ENCODE data around the gene TRMT2A.

Gene TRMT2A

DNA sequence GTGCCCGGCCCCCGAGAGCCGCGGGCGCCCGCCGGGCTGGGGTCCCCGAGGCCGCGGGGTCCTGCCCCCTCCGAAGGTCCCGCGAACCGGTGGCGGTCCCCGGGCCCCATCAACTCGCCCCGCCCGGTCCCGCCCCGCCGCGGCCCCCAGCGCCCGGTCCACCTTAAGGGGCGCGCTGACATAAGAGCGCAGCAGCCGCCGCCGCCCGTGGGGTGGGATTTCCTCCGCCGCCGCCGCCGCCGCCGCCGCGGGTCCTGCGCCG, 14.5 kb upstream of the TRMT2A start, which contains the start of gene ZDHHC8:
Gene ZDHHC8 (plus strand): TSS at position 208 of the 262 bp plus-strand sequence. CDS start 144 bp downstream, outside the sequence.
- H3K27ac ChIP-seq (replicated peaks; ENCODE audit: low read length) = peak within 1 kb of the TSS; percentile 82
- H3K4ac ChIP-seq (ENCODE audit: low read length) = peak within 1 kb of the TSS; percentile 40
- peak within 1 kb of the TSS; percentile 85 for H2BK15ac ChIP-seq (ENCODE audit: low read length)
- H3K9ac ChIP-seq (ENCODE audit: low read depth, low read length, poor library complexity) = peak within 1 kb of the TSS; percentile 97
- no peak within 1 kb of the TSS for H4K91ac ChIP-seq (ENCODE audit: low read depth, low read length, poor library complexity)
- peak within 1 kb of the TSS; percentile 94 for H3K4me2 ChIP-seq (ENCODE audit: insufficient read depth, low read length, poor library complexity, severe bottlenecking)
- peaks cover 13 to 19% of the 10 kb centered on the region in 2 donors for H3K36me3 ChIP-seq (replicated peaks in 1 of 2; ENCODE audit: control insufficient read depth in 2 of 2, insufficient read depth in 2 of 2, low read length in 2 of 2)
- H3K9me3 ChIP-seq (replicated peaks in 1 of 2; ENCODE audit: control insufficient read depth in 2 of 2, insufficient read depth in 1 of 2, low read depth in 1 of 2, low read length in 2 of 2) = peaks cover 0 to 4% of the 10 kb centered on the region in 2 donors
- peak within 1 kb of the TSS; percentile 94 for H2AFZ ChIP-seq (ENCODE audit: low read length)
- H2BK5ac ChIP-seq (ENCODE audit: low read length) = peak within 1 kb of the TSS; percentile 59
- no peak for DNase-seq (ENCODE audit: low spot score)
- peak within 1 kb of the TSS; percentile 31 for H3K14ac ChIP-seq (ENCODE audit: low read length)
- H2AK5ac ChIP-seq (ENCODE audit: low read depth, low read length) = peak within 1 kb of the TSS; percentile 91
- H3K23ac ChIP-seq (ENCODE audit: low read depth, low read length, poor library complexity) = peak within 1 kb of the TSS; percentile 95
- H3K27me3 ChIP-seq (ENCODE audit: control insufficient read depth in 3 of 3, insufficient read depth in 3 of 3, low read depth in 1 of 3, low read length in 3 of 3) = no peaks in the 10 kb centered on the region
- H3K4me3 ChIP-seq (ENCODE audit: low read length in 2 of 2) = peak within 1 kb of the TSS; percentile 84 to 97
- whole genome bisulfite sequencing, 2 donors (ENCODE audit: extremely low coverage in 2 of 2, insufficient read length in 2 of 2, insufficient replicate concordance in 1 of 2) = no CpG with 5 or more reads among the region's 43 CpGs
- no peak within 1 kb of the TSS for H4K8ac ChIP-seq (ENCODE audit: low read depth, low read length)
- peak within 1 kb of the TSS; percentile 97 for H3K18ac ChIP-seq (ENCODE audit: low read length)
- peak within 1 kb of the TSS; percentile 68 for H2BK12ac ChIP-seq (ENCODE audit: low read length)
- H2BK120ac ChIP-seq (ENCODE audit: low read depth, low read length) = peak within 1 kb of the TSS; percentile 93
- H3K4me1 ChIP-seq (ENCODE audit: control insufficient read depth in 2 of 2, insufficient read depth in 1 of 2, low read depth in 1 of 2, low read length in 2 of 2) = peaks cover 8 to 14% of the 10 kb centered on the region in 2 donors
- H3K79me1 ChIP-seq (ENCODE audit: low read depth, low read length) = peaks cover 14% of the 10 kb centered on the region

DNA sequence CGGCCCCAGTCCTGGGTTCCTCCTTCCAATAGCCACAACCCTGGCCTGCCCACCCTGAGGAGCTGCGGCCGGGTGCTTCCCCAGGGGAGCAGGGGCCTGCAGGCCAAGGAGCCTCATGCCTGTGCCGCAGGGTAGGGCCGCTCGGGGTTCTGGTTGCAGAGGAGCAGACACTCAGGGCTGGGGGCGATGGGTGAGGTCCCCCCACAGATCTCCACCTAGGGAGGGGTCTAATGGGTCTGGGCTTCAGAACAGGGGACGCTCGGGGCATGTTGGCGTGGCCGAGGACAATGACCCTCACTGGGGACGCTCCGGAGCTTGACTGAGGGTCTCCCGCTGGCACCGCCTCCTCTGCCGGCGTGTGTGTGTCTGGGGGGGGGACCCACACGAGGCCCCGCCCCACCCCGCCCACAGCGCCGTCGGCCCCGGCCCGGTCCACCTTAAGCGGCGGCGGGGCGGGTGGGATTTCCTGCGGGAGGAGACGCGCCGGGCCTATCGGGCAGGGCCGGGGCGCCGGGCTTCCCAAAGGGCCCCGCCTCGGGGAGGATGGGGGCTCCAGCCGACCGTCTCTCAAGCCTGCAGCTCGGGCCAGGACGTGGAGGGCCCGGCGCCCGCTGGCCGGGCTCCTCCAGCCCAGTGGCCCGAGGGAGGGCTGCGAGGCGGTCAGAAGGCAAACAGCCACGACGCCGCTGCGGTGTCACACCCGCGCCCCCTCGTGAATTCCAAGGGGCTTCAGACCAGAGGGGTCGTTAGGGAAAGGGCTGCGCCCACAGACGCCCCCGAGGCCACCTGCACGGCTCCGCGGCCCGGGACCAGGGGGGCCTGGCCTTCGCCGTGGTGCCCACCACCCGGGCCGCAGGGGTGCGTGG, 13.9 kb upstream of the TRMT2A start:
- peak overlapping the region; percentile 77 for H3K9ac ChIP-seq (ENCODE audit: low read depth, low read length, poor library complexity)
- peak overlapping the region; percentile 93 for H2BK120ac ChIP-seq (ENCODE audit: low read depth, low read length)
- H2AFZ ChIP-seq (ENCODE audit: low read length) = peak overlapping the region; percentile 94
- peaks cover 18 to 25% of the 10 kb centered on the region in 2 donors for H3K36me3 ChIP-seq (replicated peaks in 1 of 2; ENCODE audit: control insufficient read depth in 2 of 2, insufficient read depth in 2 of 2, low read length in 2 of 2)
- H3K4ac ChIP-seq (ENCODE audit: low read length) = peak overlapping the region; percentile 40
- peak overlapping the region; percentile 97 for H3K18ac ChIP-seq (ENCODE audit: low read length)
- peak overlapping the region; percentile 84 to 97 for H3K4me3 ChIP-seq (ENCODE audit: low read length in 2 of 2)
- H3K27me3 ChIP-seq (ENCODE audit: control insufficient read depth in 3 of 3, insufficient read depth in 3 of 3, low read depth in 1 of 3, low read length in 3 of 3) = no peaks in the 10 kb centered on the region
- WGBS, 2 donors (ENCODE audit: extremely low coverage in 2 of 2, insufficient read length in 2 of 2, insufficient replicate concordance in 1 of 2) = no CpG with 5 or more reads among the region's 70 CpGs
- H2BK5ac ChIP-seq (ENCODE audit: low read length) = no peak overlapping the region
- H3K27ac ChIP-seq (replicated peaks; ENCODE audit: low read length) = peak overlapping the region; percentile 82
- peak overlapping the region; percentile 21 for H3K14ac ChIP-seq (ENCODE audit: low read length)
- DNase-seq (ENCODE audit: low spot score) = peak; percentile 74
- H4K91ac ChIP-seq (ENCODE audit: low read depth, low read length, poor library complexity) = no peak overlapping the region
- peak overlapping the region; percentile 88 for H2AK5ac ChIP-seq (ENCODE audit: low read depth, low read length)
- H2BK12ac ChIP-seq (ENCODE audit: low read length) = peak overlapping the region; percentile 65
- peak overlapping the region; percentile 85 for H2BK15ac ChIP-seq (ENCODE audit: low read length)
- peak overlapping the region; percentile 94 for H3K4me2 ChIP-seq (ENCODE audit: insufficient read depth, low read length, poor library complexity, severe bottlenecking)
- peaks cover 0 to 4% of the 10 kb centered on the region in 2 donors for H3K9me3 ChIP-seq (replicated peaks in 1 of 2; ENCODE audit: control insufficient read depth in 2 of 2, insufficient read depth in 1 of 2, low read depth in 1 of 2, low read length in 2 of 2)
- no peak overlapping the region for H4K8ac ChIP-seq (ENCODE audit: low read depth, low read length)
- peaks cover 8 to 14% of the 10 kb centered on the region in 2 donors for H3K4me1 ChIP-seq (ENCODE audit: control insufficient read depth in 2 of 2, insufficient read depth in 1 of 2, low read depth in 1 of 2, low read length in 2 of 2)
- H3K23ac ChIP-seq (ENCODE audit: low read depth, low read length, poor library complexity) = peak overlapping the region; percentile 85
- H3K79me1 ChIP-seq (ENCODE audit: low read depth, low read length) = peaks cover 14% of the 10 kb centered on the region

- Histone ChIP-seq H3K4me3 (ENCODE audit: low read length in 2 of 2) (peak overlapping the region in 1 of 2 donors; percentile 84), H4K8ac (ENCODE audit: low read depth, low read length) (no peak overlapping the region)
Measured at GRCh38 chr22:20130319-20130718, 13.3 kb upstream of the TRMT2A start.

DNA sequence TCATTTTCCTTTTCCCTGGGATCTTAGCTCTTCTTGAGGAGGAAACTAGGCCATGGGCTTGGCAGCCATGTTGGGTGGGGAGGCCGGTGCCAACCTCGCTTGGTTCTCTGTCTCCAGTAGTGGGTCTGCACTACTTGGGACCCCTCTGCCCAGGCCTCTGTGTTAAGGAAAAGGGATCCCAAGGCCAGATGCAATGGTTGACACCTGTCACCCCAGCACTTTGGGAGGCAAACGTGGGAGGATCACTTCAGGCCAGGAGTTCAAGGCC, 12.7 kb upstream of the TRMT2A start:
- H3K4me1 ChIP-seq (ENCODE audit: control insufficient read depth in 2 of 2, insufficient read depth in 1 of 2, low read depth in 1 of 2, low read length in 2 of 2) = peaks cover 8 to 14% of the 10 kb centered on the region in 2 donors
- H4K91ac ChIP-seq (ENCODE audit: low read depth, low read length, poor library complexity) = no peak overlapping the region
- H3K9ac ChIP-seq (ENCODE audit: low read depth, low read length, poor library complexity) = peak overlapping the region; percentile 40
- H3K79me1 ChIP-seq (ENCODE audit: low read depth, low read length) = peaks cover 11% of the 10 kb centered on the region
- H2AFZ ChIP-seq (ENCODE audit: low read length) = no peak overlapping the region
- DNase-seq (ENCODE audit: low spot score) = no peak
- no peak overlapping the region for H3K4me2 ChIP-seq (ENCODE audit: insufficient read depth, low read length, poor library complexity, severe bottlenecking)
- no peak overlapping the region for H3K4me3 ChIP-seq (ENCODE audit: low read length in 2 of 2)
- peak overlapping the region; percentile 32 for H2BK5ac ChIP-seq (ENCODE audit: low read length)
- H3K27ac ChIP-seq (replicated peaks; ENCODE audit: low read length) = no peak overlapping the region
- no peak overlapping the region for H2AK5ac ChIP-seq (ENCODE audit: low read depth, low read length)
- H3K14ac ChIP-seq (ENCODE audit: low read length) = no peak overlapping the region
- peak overlapping the region; percentile 45 for H3K18ac ChIP-seq (ENCODE audit: low read length)
- peaks cover 0 to 4% of the 10 kb centered on the region in 2 donors for H3K9me3 ChIP-seq (replicated peaks in 1 of 2; ENCODE audit: control insufficient read depth in 2 of 2, insufficient read depth in 1 of 2, low read depth in 1 of 2, low read length in 2 of 2)
- H3K27me3 ChIP-seq (ENCODE audit: control insufficient read depth in 3 of 3, insufficient read depth in 3 of 3, low read depth in 1 of 3, low read length in 3 of 3) = no peaks in the 10 kb centered on the region
- peak overlapping the region; percentile 57 for H4K8ac ChIP-seq (ENCODE audit: low read depth, low read length)
- peak overlapping the region; percentile 96 for H3K23ac ChIP-seq (ENCODE audit: low read depth, low read length, poor library complexity)
- WGBS, 2 donors (ENCODE audit: extremely low coverage in 2 of 2, insufficient read length in 2 of 2, insufficient replicate concordance in 1 of 2) = no CpG with 5 or more reads among the region's 3 CpGs
- peaks cover 29 to 37% of the 10 kb centered on the region in 2 donors for H3K36me3 ChIP-seq (replicated peaks in 1 of 2; ENCODE audit: control insufficient read depth in 2 of 2, insufficient read depth in 2 of 2, low read length in 2 of 2)
- no peak overlapping the region for H2BK15ac ChIP-seq (ENCODE audit: low read length)
- no peak overlapping the region for H3K4ac ChIP-seq (ENCODE audit: low read length)
- H2BK120ac ChIP-seq (ENCODE audit: low read depth, low read length) = no peak overlapping the region
- no peak overlapping the region for H2BK12ac ChIP-seq (ENCODE audit: low read length)

More at GRCh38 chr22:20130319-20130718, 13.3 kb upstream of the TRMT2A start:
- Histone ChIP-seq H2BK5ac (ENCODE audit: low read length) (no peak overlapping the region), H3K9me3 (replicated peaks in 1 of 2; ENCODE audit: control insufficient read depth in 2 of 2, insufficient read depth in 1 of 2, low read depth in 1 of 2, low read length in 2 of 2) (peaks cover 0 to 4% of the 10 kb centered on the region in 2 donors), H3K4me2 (ENCODE audit: insufficient read depth, low read length, poor library complexity, severe bottlenecking) (no peak overlapping the region), H3K27ac (replicated peaks; ENCODE audit: low read length) (peak overlapping the region; percentile 28), H2AK5ac (ENCODE audit: low read depth, low read length) (peak overlapping the region; percentile 88), H4K91ac (ENCODE audit: low read depth, low read length, poor library complexity) (no peak overlapping the region), H3K27me3 (ENCODE audit: control insufficient read depth in 3 of 3, insufficient read depth in 3 of 3, low read depth in 1 of 3, low read length in 3 of 3) (no peaks in the 10 kb centered on the region), H3K9ac (ENCODE audit: low read depth, low read length, poor library complexity) (no peak overlapping the region), H2BK15ac (ENCODE audit: low read length) (no peak overlapping the region), H2BK12ac (ENCODE audit: low read length) (peak overlapping the region; percentile 65), H2BK120ac (ENCODE audit: low read depth, low read length) (peak overlapping the region; percentile 93), H3K4ac (ENCODE audit: low read length) (no peak overlapping the region), H3K79me1 (ENCODE audit: low read depth, low read length) (peaks cover 11% of the 10 kb centered on the region), H3K36me3 (replicated peaks in 1 of 2; ENCODE audit: control insufficient read depth in 2 of 2, insufficient read depth in 2 of 2, low read length in 2 of 2) (peaks cover 25 to 31% of the 10 kb centered on the region in 2 donors), H3K4me1 (ENCODE audit: control insufficient read depth in 2 of 2, insufficient read depth in 1 of 2, low read depth in 1 of 2, low read length in 2 of 2) (peaks cover 8 to 14% of the 10 kb centered on the region in 2 donors), H2AFZ (ENCODE audit: low read length) (peak overlapping the region; percentile 94), H3K14ac (ENCODE audit: low read length) (no peak overlapping the region), H3K18ac (ENCODE audit: low read length) (no peak overlapping the region), H3K23ac (ENCODE audit: low read depth, low read length, poor library complexity) (peak overlapping the region; percentile 85)
- WGBS, 2 donors (ENCODE audit: extremely low coverage in 2 of 2, insufficient read length in 2 of 2, insufficient replicate concordance in 1 of 2) = no CpG with 5 or more reads among the region's 3 CpGs
- no peak for DNase-seq (ENCODE audit: low spot score)
